GM12878 (cell line): Measurements from ENCODE around the gene NOS1. TPM values are rescaled to one million over a fixed set of nuclear protein-coding genes. Genes with fewer than 3 reads are reported as not detected.

Source experiments
- ATAC-seq: fragments of 200-7000 bp; cut with Tn5 transposase; 3 replicates; pipeline ENCODE4 v1.9.1; 2020; ENCODE audit warnings: mild to moderate bottlenecking, moderate library complexity
- BruUV-seq: library from RNA; stranded (reverse); fragments of 400-500 nt; replicated peaks from 2 replicates; lab custom pipeline; 2021; lab: Mats Ljungman, UMichigan
- CTCF ChIA-PET: fragments of 300-600 bp; sonication (Branson Sonifier 250); formaldehyde crosslinking; extraction: SDS; loops from one replicate; lab custom pipeline; 2021; ENCODE audit warnings: inconsistent platforms; lab: Yijun Ruan, JAX
- POLR2A ChIA-PET: fragments of 350-600 bp; formaldehyde crosslinking; extraction: SDS; loops from one replicate; lab custom pipeline; 2021; ENCODE audit warnings: inconsistent platforms; lab: Charles Lee
- RAD21 ChIA-PET: fragments of 300-600 bp; sonication (Branson Sonifier 250); formaldehyde crosslinking; loops from one replicate; lab custom pipeline; 2023; ENCODE audit warnings: antibody characterized with exemption; ENCODE audit not compliant: unreplicated experiment; lab: Charles Lee
- SMC1A ChIA-PET: fragments of 300-600 bp; sonication (Branson Sonifier 250); formaldehyde crosslinking; loops from one replicate; lab custom pipeline; 2023; ENCODE audit not compliant: unreplicated experiment, uncharacterized antibody; lab: Charles Lee
- DNase-seq: peaks from one replicate; pipeline ENCODE4 v3.0.0-alpha.2; 2011; ENCODE audit warnings: low read depth, low spot score
- FAIRE-seq: peaks from 3 replicates; lab custom pipeline; 2011; peaks lifted over from hg19 to GRCh38; lab: Jason Lieb, UNC
- H2AFZ ChIP-seq: 2 replicates; pipeline ENCODE4 v1.6.0; 2011; ENCODE audit warnings: low read depth, low read length, control low read depth; ENCODE audit not compliant: control insufficient read depth
- H3K27ac ChIP-seq: 2 replicates; pipeline ENCODE4 v1.5.1; 2011; ENCODE audit warnings: control low read depth; ENCODE audit not compliant: control insufficient read depth, insufficient read depth
- H3K27me3 ChIP-seq, 2 experiments: replicated peaks in 1 of 2; 2 replicates each; pipeline versions ENCODE4 v1.6.0 to v1.6.1; 2011; ENCODE audit warnings: low read length in 1 of 2; ENCODE audit not compliant: control insufficient read depth in 2 of 2, insufficient read depth in 2 of 2
- H3K36me3 ChIP-seq, 2 experiments: 2 replicates each; pipeline ENCODE4 v1.5.1; 2011; ENCODE audit warnings: low read length in 1 of 2; ENCODE audit not compliant: control insufficient read depth in 2 of 2, insufficient read depth in 2 of 2
- H3K4me1 ChIP-seq: 2 replicates; pipeline ENCODE4 v1.6.1; 2011; ENCODE audit warnings: mild to moderate bottlenecking, low read length, moderate library complexity, mixed read lengths; ENCODE audit not compliant: control insufficient read depth, insufficient read depth
- H3K4me2 ChIP-seq: 2 replicates; pipeline ENCODE4 v1.6.0; 2011; ENCODE audit warnings: control low read depth; ENCODE audit not compliant: control insufficient read depth, insufficient read depth
- H3K4me3 ChIP-seq: fragments of 200-600 bp; sonication (generic); 2 replicates; pipeline ENCODE4 v1.5.1; 2016
- H3K79me2 ChIP-seq: 2 replicates; pipeline ENCODE4 v1.6.0; 2011; ENCODE audit warnings: low read length; ENCODE audit not compliant: control insufficient read depth, insufficient read depth
- H3K9ac ChIP-seq: 2 replicates; pipeline ENCODE4 v1.8.0; 2011; ENCODE audit warnings: low read length, control low read depth, mixed read lengths; ENCODE audit not compliant: control insufficient read depth, insufficient read depth
- H3K9me3 ChIP-seq: replicated peaks from 3 replicates; pipeline ENCODE4 v1.5.1; 2011; ENCODE audit warnings: mild to moderate bottlenecking, low read length; ENCODE audit not compliant: control insufficient read depth, insufficient read depth
- H4K20me1 ChIP-seq: 2 replicates; pipeline ENCODE4 v1.6.0; 2011; ENCODE audit not compliant: control insufficient read depth, insufficient read depth
- ATF2 ChIP-seq: IDR thresholded peaks from 2 replicates; pipeline ENCODE4 v1.6.1; 2012; ENCODE audit warnings: low read length, inconsistent platforms
- BCL3 ChIP-seq: IDR thresholded peaks from 2 replicates; pipeline ENCODE4 v1.6.1; 2011; ENCODE audit warnings: borderline replicate concordance, low read depth, mild to moderate bottlenecking, moderate library complexity, low read length; ENCODE audit not compliant: insufficient read depth, poor library complexity, severe bottlenecking
- CBFB ChIP-seq: IDR thresholded peaks from 2 replicates; pipeline ENCODE4 v1.6.1; 2016; ENCODE audit warnings: antibody characterized with exemption, low read depth
- CEBPZ ChIP-seq: fragments of 150-350 bp; IDR thresholded peaks from 2 replicates; pipeline ENCODE4 v1.6.1; 2016; ENCODE audit warnings: low read depth, low read length
- CHD4 ChIP-seq: fragments of 200-600 bp; sonication (generic); IDR thresholded peaks from 2 replicates; pipeline ENCODE4 v1.6.1; 2016; ENCODE audit warnings: mild to moderate bottlenecking
- ESRRA ChIP-seq: IDR thresholded peaks from 2 replicates; pipeline ENCODE4 v1.6.1; 2012; ENCODE audit warnings: mild to moderate bottlenecking, low read length, improper control_type of control experiment
- MEF2B ChIP-seq: fragments of 450-650 bp; IDR thresholded peaks from 2 replicates; pipeline ENCODE4 v1.6.1; 2018; ENCODE audit warnings: mild to moderate bottlenecking, moderate library complexity; ENCODE audit not compliant: partially characterized antibody, poor library complexity, severe bottlenecking
- MYC ChIP-seq: IDR thresholded peaks from 2 replicates; pipeline ENCODE4 v1.6.1; 2011; ENCODE audit warnings: mild to moderate bottlenecking, low read length, moderate library complexity, inconsistent platforms; ENCODE audit not compliant: insufficient read depth, insufficient replicate concordance, insufficient read length, severe bottlenecking
- NR2F1 ChIP-seq: fragments of 450-650 bp; conservative IDR thresholded peaks from 2 replicates; pipeline ENCODE4 v1.6.1; 2017; ENCODE audit warnings: mild to moderate bottlenecking
- RELB ChIP-seq: fragments of 450-650 bp; IDR thresholded peaks from 2 replicates; pipeline ENCODE4 v1.6.1; 2017; ENCODE audit warnings: low read depth, mild to moderate bottlenecking, moderate library complexity
- SKIL ChIP-seq: fragments of 450-650 bp; IDR thresholded peaks from 2 replicates; pipeline ENCODE4 v1.6.1; 2017; ENCODE audit warnings: mild to moderate bottlenecking, low read depth, inconsistent platforms; ENCODE audit not compliant: poor library complexity, severe bottlenecking
- TCF12 ChIP-seq: IDR thresholded peaks from 2 replicates; pipeline ENCODE4 v1.6.1; 2011; ENCODE audit warnings: low read depth, mild to moderate bottlenecking, low read length
- ZNF207 ChIP-seq: fragments of 450-650 bp; IDR thresholded peaks from 2 replicates; pipeline ENCODE4 v1.6.1; 2014; ENCODE audit warnings: antibody characterized with exemption, mild to moderate bottlenecking, borderline replicate concordance
- WGBS: methylation state at CpG from one replicate; pipeline ENCODE4 v1.1.6; 2016; ENCODE audit warnings: low lambda C conversion rate; ENCODE audit not compliant: insufficient replicate concordance, insufficient coverage; ENCODE audit errors: missing lambda C conversion rate; 5-methylcytosine and 5-hydroxymethylcytosine counted together
- in situ Hi-C: fragments of 300-500 bp; cut with MboI; formaldehyde crosslinking; loops from 9 replicates; pipeline ENCODE4 v1.14.3; 2018; ENCODE audit warnings: mixed read lengths
- intact Hi-C: fragments of 100-400 bp; cut with micrococcal nuclease; formaldehyde crosslinking; loops from one replicate; pipeline ENCODE4 v1.14.2; 2022; ENCODE audit not compliant: unreplicated experiment
- polyA plus RNA-seq, 11 experiments: library from polyadenylated mRNA; depleted of rRNA in 4 of 11; unstranded in 6 of 11; stranded (reverse) in 5 of 11; fragments of >200 nt; fragmentation: Nextera tagmentation in 4 of 11; fragmentation: Illumina TruSeq in 1 of 11; extraction: Ambion mirVana in 4 of 11; extraction: Trizol in 1 of 11; gene quantifications; 1 replicate in 1 of 11; 2 replicates in 10 of 11; pipeline versions ENCODE4 v1.2.1 to v1.2.3, GENCODE V29; 2011 to 2016; ENCODE audit warnings: inconsistent platforms in 2 of 11, missing spikeins in 2 of 11, low read depth in 1 of 11
- total RNA-seq, 4 experiments: library from RNA; depleted of rRNA in 3 of 4; stranded (reverse); fragments of >200 nt in 3 of 4; fragmentation: Illumina TruSeq in 1 of 4; extraction: Trizol in 1 of 4; gene quantifications; 2 replicates each; pipeline versions ENCODE4 v1.2.1 to v1.2.3, GENCODE V29; 2013 to 2021

The NOS1 gene
- total and polyA plus RNA-seq, 10 of the 15 experiments (the other 5 are each of a cell fraction or from before 2014, with no cell fraction given): under 0.01 to 0.04 (median 0.01) TPM; not detected in 7

- H3K4me2 ChIP-seq: no peak overlapping the region
- no peak overlapping the region for H3K4me3 ChIP-seq
- DNase-seq (no peak), FAIRE-seq (no peak), ATAC-seq (no peak)
- ChIA-PET POLR2A (no interaction called here), CTCF (interaction anchor here (0.6 kb wide), 1 partner anchor 59 kb away, joined by 5 read pairs; no protein-coding TSS in a partner anchor), RAD21 (no interaction called here), SMC1A (no interaction called here)
- no TSS peak for BruUV-seq
- peaks cover 25 to 39% of the 10 kb centered on the region in 2 experiments for H3K36me3 ChIP-seq
- WGBS: 85% methylated on average over 7 of the region's 7 CpGs
- no peaks in the 10 kb centered on the region for H3K27me3 ChIP-seq
- H3K79me2 ChIP-seq: no peaks in the 10 kb centered on the region
- no peak overlapping the region for H3K27ac ChIP-seq
- no peaks in the 10 kb centered on the region for H3K4me1 ChIP-seq
- H3K9me3 ChIP-seq: no peaks in the 10 kb centered on the region
- in situ Hi-C loops: no loop called here
- H4K20me1 ChIP-seq: no peaks in the 10 kb centered on the region
- intact Hi-C loops: no loop called here
- H2AFZ ChIP-seq: no peak overlapping the region
- no peak overlapping the region for H3K9ac ChIP-seq
- TF ChIP-seq ZNF207 (no peak), MYC (no peak), ESRRA (no peak), ATF2 (no peak), CEBPZ (no peak), BCL3 (no peak), TCF12 (no peak), NR2F1 (no peak), CHD4 (no peak), SKIL (no peak), RELB (no peak), MEF2B (no peak), CBFB (no peak)
- TF ChIP-seq, all 136 proteins: peak for 0
These were observed 198.8 kb downstream of the NOS1 start for GRCh38 chr12:117162633-117163032.
